ENCODE data around the gene TMEM132E. TPM values are rescaled to one million over a fixed set of nuclear protein-coding genes. Genes with fewer than 3 reads are reported as not detected.
A peak's percentile ranks its signal among the peaks of the same experiment; 100 is the strongest.
"Not testable (repeated sequence)": the region's sequence is repeated elsewhere in the genome, so short reads cannot be mapped to it uniquely, and the experiment has no call there.

TMEM132E gene
- 0.09 TPM for total RNA-seq
- 0.78 TPM for polyA plus RNA-seq
- long read RNA-seq, donor 1, result 0 reads
- long read RNA-seq, donor 2, result 0 reads
- long read RNA-seq, donor 3, result 0 reads
- long read RNA-seq, donor 4, result 0 reads
- long read RNA-seq, donor 5, partial matches to known transcripts, result 0 of 1 reads
- long read RNA-seq, donor 5, other reads (novel, unspliced or antisense), result 0 of 1 reads
- long read RNA-seq, donor 6, result 0 reads
- long read RNA-seq, donor 7, result 0 reads
- long read RNA-seq, donor 8, result 0 reads
- long read RNA-seq, donor 9, result 0 reads
- long read RNA-seq, donor 10, result 0 reads

GRCh38 chr17:34579017-34579946 lies at the start of gene TMEM132E:
TMEM132E (plus strand) TSS chr17:34579582; CDS start chr17:34581077, 1,495 bp downstream.
- WGBS, result 1% methylated on average over 101 of the region's 101 CpGs

GRCh38 chr17:34530918-34531317 lies 48.5 kb upstream of the TMEM132E start:
- no peak overlapping the region for H3K27ac ChIP-seq (ENCODE audit: low read depth in 1 of 2, low read length in 1 of 2)
- H3K36me3 ChIP-seq (ENCODE audit: control insufficient read depth in 2 of 2, insufficient read depth in 2 of 2, low read length in 1 of 2), result no peaks in the 10 kb centered on the region
- H3K4me1 ChIP-seq (ENCODE audit: control insufficient read depth in 2 of 2, insufficient read depth in 2 of 2, low read length in 2 of 2), result no peaks in the 10 kb centered on the region
- DNase-seq (ENCODE audit: low read depth in 6 of 9, low spot score in 9 of 9), result no peak
- no peak overlapping the region for H3K4me3 ChIP-seq (ENCODE audit: low read length in 2 of 2)
- 54% methylated on average over 3 of the region's 3 CpGs for WGBS
- H3K27me3 ChIP-seq (ENCODE audit: control insufficient read depth in 2 of 2, insufficient read depth in 1 of 2, low read length in 1 of 2), result no peaks in the 10 kb centered on the region
- H3K9me3 ChIP-seq (ENCODE audit: control insufficient read depth in 2 of 2, insufficient read depth in 1 of 2, low read length in 1 of 2), result no peaks in the 10 kb centered on the region

More at GRCh38 chr17:34579017-34579946, at the start of gene TMEM132E:
- Histone ChIP-seq H3K4me1 (ENCODE audit: control insufficient read depth in 2 of 2, insufficient read depth in 2 of 2, low read length in 2 of 2) (peaks cover 0 to 3% of the 10 kb centered on the region in 2 donors), H3K27ac (ENCODE audit: low read depth in 1 of 2, low read length in 1 of 2) (no peak within 1 kb of the TSS), H3K9me3 (ENCODE audit: control insufficient read depth in 2 of 2, insufficient read depth in 1 of 2, low read length in 1 of 2) (no peaks in the 10 kb centered on the region), H3K36me3 (ENCODE audit: control insufficient read depth in 2 of 2, insufficient read depth in 2 of 2, low read length in 1 of 2) (no peaks in the 10 kb centered on the region), H3K27me3 (ENCODE audit: control insufficient read depth in 2 of 2, insufficient read depth in 1 of 2, low read length in 1 of 2) (peaks cover 67 to 83% of the 10 kb centered on the region in 2 donors), H3K4me3 (ENCODE audit: low read length in 2 of 2) (peak within 1 kb of the TSS in 1 of 2 donors; percentile 32)
- DNase-seq (ENCODE audit: low read depth in 6 of 9, low spot score in 9 of 9), result no peak

- WGBS, result 47% methylated on average over 6 of the region's 6 CpGs
- H3K27ac ChIP-seq (ENCODE audit: low read depth in 1 of 2, low read length in 1 of 2), result no peak overlapping the region
Measured at GRCh38 chr17:34532281-34533065, 46.9 kb upstream of the TMEM132E start.

GRCh38 chr17:34533806-34534527 lies 45.4 kb upstream of the TMEM132E start:
- Histone ChIP-seq H3K27me3 (ENCODE audit: control insufficient read depth in 2 of 2, insufficient read depth in 1 of 2, low read length in 1 of 2) (no peaks in the 10 kb centered on the region), H3K9me3 (ENCODE audit: control insufficient read depth in 2 of 2, insufficient read depth in 1 of 2, low read length in 1 of 2) (no peaks in the 10 kb centered on the region), H3K4me3 (ENCODE audit: low read length in 2 of 2) (no peak overlapping the region), H3K36me3 (ENCODE audit: control insufficient read depth in 2 of 2, insufficient read depth in 2 of 2, low read length in 1 of 2) (no peaks in the 10 kb centered on the region), H3K27ac (ENCODE audit: low read depth in 1 of 2, low read length in 1 of 2) (no peak overlapping the region), H3K4me1 (ENCODE audit: control insufficient read depth in 2 of 2, insufficient read depth in 2 of 2, low read length in 2 of 2) (no peaks in the 10 kb centered on the region)
- 93% methylated on average over 6 of the region's 6 CpGs for WGBS
- DNase-seq (ENCODE audit: low read depth in 6 of 9, low spot score in 9 of 9), result no peak

More at GRCh38 chr17:34532281-34533065, 46.9 kb upstream of the TMEM132E start:
- Histone ChIP-seq H3K27me3 (ENCODE audit: control insufficient read depth in 2 of 2, insufficient read depth in 1 of 2, low read length in 1 of 2) (no peaks in the 10 kb centered on the region), H3K36me3 (ENCODE audit: control insufficient read depth in 2 of 2, insufficient read depth in 2 of 2, low read length in 1 of 2) (no peaks in the 10 kb centered on the region), H3K9me3 (ENCODE audit: control insufficient read depth in 2 of 2, insufficient read depth in 1 of 2, low read length in 1 of 2) (no peaks in the 10 kb centered on the region), H3K4me1 (ENCODE audit: control insufficient read depth in 2 of 2, insufficient read depth in 2 of 2, low read length in 2 of 2) (no peaks in the 10 kb centered on the region), H3K4me3 (ENCODE audit: low read length in 2 of 2) (no peak overlapping the region)
- DNase-seq (ENCODE audit: low read depth in 6 of 9, low spot score in 9 of 9), result no peak

- Histone ChIP-seq H3K9me3 (ENCODE audit: control insufficient read depth in 2 of 2, insufficient read depth in 1 of 2, low read length in 1 of 2) (no peaks in the 10 kb centered on the region), H3K36me3 (ENCODE audit: control insufficient read depth in 2 of 2, insufficient read depth in 2 of 2, low read length in 1 of 2) (no peaks in the 10 kb centered on the region), H3K4me3 (ENCODE audit: low read length in 2 of 2) (no peak overlapping the region), H3K27me3 (ENCODE audit: control insufficient read depth in 2 of 2, insufficient read depth in 1 of 2, low read length in 1 of 2) (peaks cover 0 to 4% of the 10 kb centered on the region in 2 donors), H3K27ac (ENCODE audit: low read depth in 1 of 2, low read length in 1 of 2) (no peak overlapping the region), H3K4me1 (ENCODE audit: control insufficient read depth in 2 of 2, insufficient read depth in 2 of 2, low read length in 2 of 2) (no peaks in the 10 kb centered on the region)
- 76% methylated on average over 3 of the region's 3 CpGs for WGBS
- no peak for DNase-seq (ENCODE audit: low read depth in 6 of 9, low spot score in 9 of 9)
Measured at GRCh38 chr17:34537445-34537844, 41.9 kb upstream of the TMEM132E start.

GRCh38 chr17:34538582-34538981 lies 40.8 kb upstream of the TMEM132E start:
- H3K27me3 ChIP-seq (ENCODE audit: control insufficient read depth in 2 of 2, insufficient read depth in 1 of 2, low read length in 1 of 2); DNase-seq (ENCODE audit: low read depth in 6 of 9, low spot score in 9 of 9): not testable (repeated sequence)
- 82% methylated on average over 2 of the region's 2 CpGs for WGBS

GRCh38 chr17:34539881-34540280 lies 39.5 kb upstream of the TMEM132E start:
- no peak for DNase-seq (ENCODE audit: low read depth in 6 of 9, low spot score in 9 of 9)
- no peaks in the 10 kb centered on the region for H3K4me1 ChIP-seq (ENCODE audit: control insufficient read depth in 2 of 2, insufficient read depth in 2 of 2, low read length in 2 of 2)
- H3K9me3 ChIP-seq (ENCODE audit: control insufficient read depth in 2 of 2, insufficient read depth in 1 of 2, low read length in 1 of 2), result no peaks in the 10 kb centered on the region
- H3K27me3 ChIP-seq (ENCODE audit: control insufficient read depth in 2 of 2, insufficient read depth in 1 of 2, low read length in 1 of 2), result peaks cover 0 to 4% of the 10 kb centered on the region in 2 donors
- no peaks in the 10 kb centered on the region for H3K36me3 ChIP-seq (ENCODE audit: control insufficient read depth in 2 of 2, insufficient read depth in 2 of 2, low read length in 1 of 2)
- no peak overlapping the region for H3K4me3 ChIP-seq (ENCODE audit: low read length in 2 of 2)
- over 99% methylated on average over 3 of the region's 3 CpGs for WGBS
- H3K27ac ChIP-seq (ENCODE audit: low read depth in 1 of 2, low read length in 1 of 2), result no peak overlapping the region

More at GRCh38 chr17:34538582-34538981, 40.8 kb upstream of the TMEM132E start:
- not testable (repeated sequence) for H3K36me3 ChIP-seq (ENCODE audit: control insufficient read depth in 2 of 2, insufficient read depth in 2 of 2, low read length in 1 of 2); H3K4me3 ChIP-seq (ENCODE audit: low read length in 2 of 2); H3K27ac ChIP-seq (ENCODE audit: low read depth in 1 of 2, low read length in 1 of 2); H3K4me1 ChIP-seq (ENCODE audit: control insufficient read depth in 2 of 2, insufficient read depth in 2 of 2, low read length in 2 of 2); H3K9me3 ChIP-seq (ENCODE audit: control insufficient read depth in 2 of 2, insufficient read depth in 1 of 2, low read length in 1 of 2)

- DNase-seq (ENCODE audit: low read depth in 6 of 9, low spot score in 9 of 9), result peak in 3 of 9 donors; percentile 9 to 38 (median 31)
- peaks cover 0 to 4% of the 10 kb centered on the region in 2 donors for H3K27me3 ChIP-seq (ENCODE audit: control insufficient read depth in 2 of 2, insufficient read depth in 1 of 2, low read length in 1 of 2)
- no peaks in the 10 kb centered on the region for H3K9me3 ChIP-seq (ENCODE audit: control insufficient read depth in 2 of 2, insufficient read depth in 1 of 2, low read length in 1 of 2)
- WGBS, result 14% methylated on average over 8 of the region's 8 CpGs
- no peaks in the 10 kb centered on the region for H3K36me3 ChIP-seq (ENCODE audit: control insufficient read depth in 2 of 2, insufficient read depth in 2 of 2, low read length in 1 of 2)
- no peak overlapping the region for H3K27ac ChIP-seq (ENCODE audit: low read depth in 1 of 2, low read length in 1 of 2)
- no peaks in the 10 kb centered on the region for H3K4me1 ChIP-seq (ENCODE audit: control insufficient read depth in 2 of 2, insufficient read depth in 2 of 2, low read length in 2 of 2)
- no peak overlapping the region for H3K4me3 ChIP-seq (ENCODE audit: low read length in 2 of 2)
Measured at GRCh38 chr17:34542700-34543336, 36.6 kb upstream of the TMEM132E start.
